Left colon (tissue), 2 donors: Measurements from ENCODE around the gene PXK. TPM values are rescaled to one million over a fixed set of nuclear protein-coding genes. Genes with fewer than 3 reads are reported as not detected.
"Not testable (repeated sequence)": the region's sequence is repeated elsewhere in the genome, so short reads cannot be mapped to it uniquely, and the experiment has no call there.

Experiments
- ATAC-seq: fragments of 200-7000 bp; cut with Tn5 transposase; one replicate; pipeline ENCODE4 v1.9.1; 2020; ENCODE audit warnings: mild to moderate bottlenecking, moderate library complexity
- DNase-seq, 2 donors: peaks; one replicate each; pipeline ENCODE4 v3.0.0-alpha.2; 2020
- intact Hi-C, 2 donors: fragments of 100-400 bp; cut with DNase I in 1 of 2; cut with micrococcal nuclease in 1 of 2; formaldehyde crosslinking; loops; one replicate each; pipeline versions ENCODE4 v1.11.2 to v1.14.0; 2022; cut with DNase I, micrococcal nuclease
- total RNA-seq, 2 donors: library from RNA; stranded (reverse); fragmentation: NEBNext Ultra II Directional; extraction: Animal tissue kit (Norgen Biotek cat#: 25700); gene quantifications; one replicate each; pipeline ENCODE4 v1.2.1, GENCODE V29; 2021
- donor health status: DM: no; HTN: no; CAD: no.
- donor health status: DM: yes; HTN: yes; CAD: no.

PXK gene
- total RNA-seq, 2 donors from 2014 or later = 10.2 to 12.6 TPM

DNA sequence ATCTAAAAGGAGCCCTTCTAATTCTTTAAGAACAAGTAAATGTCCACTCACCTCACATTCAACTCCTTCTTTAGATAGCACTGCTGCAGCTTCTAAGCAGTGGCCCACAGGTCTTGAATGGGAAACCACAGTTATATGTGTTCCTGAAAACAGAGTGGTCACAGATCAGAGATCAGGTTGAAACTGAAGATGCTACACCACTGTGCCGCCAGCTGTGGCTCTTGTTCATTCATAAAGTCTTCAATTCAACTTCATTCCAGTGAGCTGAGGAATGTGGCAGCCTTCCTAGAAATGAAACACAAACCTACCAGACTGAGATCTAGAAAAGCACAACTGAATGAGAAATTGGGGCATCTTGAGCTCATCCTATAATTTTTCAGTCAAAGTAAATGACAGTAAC lies 97.0 kb downstream of the PXK start:
- intact Hi-C loops = no loop called here
- ATAC-seq = no peak
- DNase-seq = no peak

DNA sequence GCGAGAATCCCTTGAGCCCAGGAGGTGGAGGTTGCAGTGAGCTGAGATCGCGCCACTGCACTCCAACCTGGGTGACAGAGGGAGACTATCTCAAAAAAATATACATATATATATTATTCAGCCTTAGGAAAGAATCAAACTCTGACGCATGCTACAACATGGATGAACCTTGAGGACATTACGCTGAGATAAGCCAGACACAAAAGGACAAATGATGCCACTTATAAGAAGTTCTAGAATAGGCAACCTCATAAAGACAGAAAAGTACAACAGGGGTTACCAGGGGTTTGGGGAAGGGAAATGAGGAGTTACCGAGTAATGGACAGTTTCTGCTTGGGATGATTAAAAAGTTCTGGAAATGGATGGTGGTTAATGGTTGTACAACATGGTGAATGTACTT lies 100.2 kb downstream of the PXK start:
- DNase-seq = no peak
- intact Hi-C loops = no loop called here
- ATAC-seq = no peak

DNA sequence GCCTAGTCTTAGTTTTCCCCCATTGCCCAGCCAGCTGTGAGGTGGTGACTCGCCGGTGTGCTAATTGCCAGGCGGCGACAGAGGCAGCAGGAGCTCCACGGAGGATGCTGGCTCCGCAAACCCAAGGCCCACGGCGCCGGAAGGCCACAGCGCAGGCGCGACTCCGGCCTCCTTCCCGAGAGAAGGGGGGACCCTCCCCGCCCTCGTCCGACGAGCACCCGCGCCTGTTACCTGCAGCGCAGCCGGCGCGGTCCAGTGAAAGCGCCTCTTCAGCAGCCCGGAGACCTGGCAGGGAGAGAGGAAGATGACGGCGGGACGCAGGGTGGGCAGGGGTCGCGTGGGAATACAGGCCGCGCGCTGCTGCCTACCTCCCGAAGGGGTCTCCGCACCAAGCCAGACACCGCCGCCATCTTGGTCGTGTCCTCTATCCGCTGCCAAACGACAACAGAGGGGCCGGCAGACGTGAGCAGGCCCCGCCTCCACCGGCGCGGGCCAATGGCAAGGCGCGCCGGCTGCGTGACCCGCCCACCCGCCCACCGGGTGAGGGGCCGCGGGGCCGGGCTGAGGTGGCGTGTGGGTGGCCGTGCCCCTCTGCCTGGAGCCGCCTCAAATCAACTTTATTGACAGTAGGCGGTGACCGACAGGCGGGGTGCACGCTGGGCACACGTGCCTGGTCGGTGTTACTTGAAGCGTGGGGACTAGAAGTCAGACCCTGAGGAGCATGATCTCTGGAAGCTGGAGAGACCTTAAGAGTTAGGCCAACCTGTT lies 100.9 kb downstream of the PXK start, which contains the start of gene PDHB:
Gene PDHB (minus strand): TSS at position 433 of the 768 bp plus-strand sequence. CDS start 23 bp downstream, at position 410.
- intact Hi-C loops = no loop called here
- ATAC-seq = peak; percentile 95

DNA sequence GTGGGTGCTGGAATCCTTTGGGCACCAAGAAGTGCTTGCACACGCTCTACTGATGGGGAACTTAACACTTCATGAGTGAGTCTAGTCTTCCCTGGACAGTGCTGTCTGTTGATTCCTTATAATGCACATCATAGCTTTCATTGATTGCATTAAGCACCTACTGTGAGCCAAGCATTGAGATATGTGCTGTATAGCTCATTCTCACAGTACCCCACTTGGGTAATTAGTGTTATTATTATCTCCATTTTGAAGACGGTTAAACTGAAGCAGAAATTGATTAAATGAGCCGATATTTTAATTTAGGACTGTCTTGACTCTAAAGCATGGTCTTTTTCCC lies 101.4 kb downstream of the PXK start:
- intact Hi-C loops = no loop called here
- ATAC-seq (no peak), DNase-seq (no peak)

More for the DNA sequence above, 100.9 kb downstream of the PXK start, which contains the start of gene PDHB:
- peak; percentile 91 to 92 for DNase-seq

DNA sequence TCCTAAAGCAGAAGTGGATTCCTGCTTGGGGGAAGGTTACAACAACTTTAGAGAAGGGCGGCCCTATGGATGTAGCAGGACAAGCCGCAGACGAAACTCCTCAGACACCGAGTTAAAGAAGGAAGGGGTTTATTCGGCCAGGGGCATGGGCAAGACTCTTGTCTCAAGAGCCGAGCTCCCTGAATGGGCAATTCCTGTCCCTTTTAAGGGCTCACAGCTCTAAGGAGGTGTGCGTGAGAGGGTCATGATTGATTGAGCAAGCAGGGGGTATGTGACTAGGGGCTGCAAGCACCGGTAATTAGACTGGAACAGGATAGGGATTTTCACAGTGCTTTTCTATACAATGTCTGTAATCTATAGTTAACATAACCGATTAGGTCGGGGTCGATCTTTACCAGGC lies 101.8 kb downstream of the PXK start:
- intact Hi-C loops = no loop called here
- no peak for ATAC-seq
- no peak for DNase-seq

DNA sequence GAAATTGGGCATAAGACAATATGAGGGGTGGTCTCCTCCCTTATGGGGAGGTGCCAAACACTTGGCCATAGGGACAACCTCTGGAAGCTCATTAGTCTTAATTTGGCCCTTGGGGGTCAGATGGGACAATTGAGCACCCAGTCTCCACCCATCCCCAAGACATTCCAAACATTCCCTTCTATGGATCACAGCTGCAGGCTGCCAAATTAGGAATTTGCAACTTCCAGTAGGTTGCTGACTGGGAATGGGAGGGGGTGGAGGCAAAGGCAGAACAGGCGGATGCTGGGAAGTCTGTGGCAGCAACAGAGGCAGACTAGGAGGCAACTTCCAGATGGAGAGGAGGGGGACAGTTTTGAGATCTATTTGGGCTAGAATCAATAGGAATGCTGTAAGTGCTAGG lies 102.3 kb downstream of the PXK start:
- intact Hi-C loops = no loop called here
- DNase-seq = no peak

DNA sequence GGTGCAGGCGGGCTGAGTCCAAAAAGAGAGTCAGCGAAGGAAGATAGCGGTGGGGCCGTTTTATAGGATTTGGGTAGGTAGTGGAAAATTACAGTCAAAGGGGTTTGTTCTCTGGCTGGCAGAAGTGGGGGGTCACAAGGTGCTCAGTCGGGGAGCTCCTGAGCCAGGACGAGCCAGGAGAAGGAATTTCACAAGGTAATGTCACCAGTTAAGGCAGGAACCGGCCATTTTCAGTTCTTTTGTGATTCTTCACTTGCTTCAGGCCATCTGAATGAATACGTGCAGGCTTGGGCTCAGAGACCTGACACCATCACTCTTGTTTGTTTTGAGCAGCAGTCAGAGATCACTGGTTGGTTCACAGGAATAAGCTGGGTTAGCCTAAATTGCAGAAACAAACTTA lies 104.6 kb downstream of the PXK start:
- DNase-seq, intact Hi-C loops, ATAC-seq: not testable (repeated sequence)

More for the DNA sequence above, 102.3 kb downstream of the PXK start:
- ATAC-seq = no peak

DNA sequence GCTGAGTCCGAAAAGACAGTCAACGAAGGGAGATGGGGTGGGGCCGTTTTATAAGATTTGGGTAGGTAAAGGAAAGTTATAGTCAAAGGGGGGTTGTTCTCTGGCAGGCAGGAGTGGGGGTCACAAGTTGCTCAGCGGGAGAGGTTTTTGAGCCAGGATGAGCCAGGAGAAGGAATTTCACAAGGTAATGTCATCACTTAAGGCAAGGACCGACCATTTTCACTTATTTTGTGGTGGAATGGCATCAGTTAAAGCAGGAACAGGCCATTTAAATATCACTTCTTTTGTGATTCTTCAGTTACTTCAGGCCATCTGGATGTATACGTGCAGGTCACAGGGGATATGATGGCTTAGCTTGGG lies 108.3 kb downstream of the PXK start:
- ATAC-seq, DNase-seq, intact Hi-C loops: not testable (repeated sequence)

DNA sequence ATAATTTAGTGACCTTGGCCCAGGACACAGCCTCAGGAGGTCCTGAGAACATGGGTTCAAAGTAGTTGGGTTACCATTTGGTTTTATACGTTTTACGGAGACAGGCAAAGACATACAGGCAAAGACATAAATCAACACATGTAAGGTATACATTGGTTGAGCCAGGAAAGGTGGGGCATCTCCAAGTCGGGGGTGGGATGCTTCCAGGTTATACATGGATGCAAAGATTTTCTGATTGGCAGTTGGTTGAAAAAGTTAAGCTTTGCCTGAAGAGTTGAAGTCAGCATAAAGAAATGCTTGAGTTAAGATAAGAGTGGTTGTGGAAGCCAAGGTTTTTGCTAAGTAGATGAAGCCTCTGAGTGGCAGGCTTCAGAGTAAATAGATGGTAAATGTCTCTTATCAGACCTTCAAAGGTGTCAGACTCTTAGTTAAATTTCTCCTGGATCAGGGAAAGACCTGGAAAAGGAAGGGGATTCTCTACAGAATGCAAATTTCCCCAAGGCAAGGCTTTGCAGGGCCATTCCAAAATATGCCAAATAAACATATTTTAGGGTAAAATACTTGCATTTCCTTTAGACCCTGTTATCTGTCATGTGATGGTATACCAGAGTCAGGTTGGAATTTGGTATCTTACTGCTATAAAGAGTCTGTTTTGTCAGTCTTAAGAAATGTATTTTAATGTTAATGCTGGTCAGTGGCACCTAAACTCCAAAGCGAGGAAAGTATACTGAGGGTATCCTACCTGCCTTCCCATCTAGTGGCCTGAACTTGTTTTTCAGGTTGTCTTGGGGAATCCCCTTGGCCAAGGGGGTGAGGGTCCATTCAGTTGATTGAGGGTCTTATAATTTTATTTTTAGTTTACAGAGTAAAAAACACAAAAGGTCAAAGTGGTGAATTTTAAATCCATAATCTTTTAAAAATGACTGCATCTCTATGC lies 109.1 kb downstream of the PXK start:
- ATAC-seq = no peak
- DNase-seq = no peak
- intact Hi-C loops = no loop called here

DNA sequence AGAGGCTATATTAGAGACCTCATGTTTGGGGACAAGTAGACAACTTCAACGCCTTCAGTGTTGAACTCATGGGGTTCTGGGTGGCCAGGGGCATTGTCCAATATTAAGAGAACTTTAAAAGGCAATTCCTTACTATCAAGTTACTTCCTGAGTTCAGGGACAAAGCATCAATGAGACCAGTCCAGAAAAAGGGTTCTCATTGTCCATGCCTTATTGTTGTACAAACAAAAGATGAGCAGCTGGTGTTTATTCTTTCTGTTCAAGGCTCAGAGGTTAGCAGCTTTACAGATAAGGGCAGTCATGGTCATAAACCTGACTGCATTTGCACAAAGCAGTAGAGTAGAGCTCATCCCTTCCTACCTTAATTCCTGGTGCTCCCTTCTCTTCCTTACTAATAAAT lies 119.5 kb downstream of the PXK start:
- peak; percentile 84 for ATAC-seq
- no peak for DNase-seq
- intact Hi-C loops = no loop called here

DNA sequence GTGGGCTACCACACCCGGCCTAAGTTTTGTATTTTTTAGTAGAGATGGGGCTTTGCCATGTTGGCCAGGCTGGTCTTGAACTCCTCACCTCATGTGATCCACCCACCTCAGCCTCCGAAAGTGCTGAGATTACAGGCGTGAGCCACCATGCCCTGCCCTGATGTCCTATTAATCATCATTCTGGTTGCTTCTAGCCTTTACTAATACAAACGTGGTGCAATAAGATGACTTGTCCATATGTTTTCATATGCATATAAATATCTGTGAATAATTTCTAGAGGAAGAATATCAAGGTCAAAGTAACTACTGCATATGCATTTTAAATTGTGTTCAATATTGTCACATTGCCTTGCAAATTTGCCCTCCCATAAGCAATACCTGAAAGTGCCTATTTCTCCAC lies 126.5 kb downstream of the PXK start:
- no peak for DNase-seq
- intact Hi-C loops = no loop called here
- no peak for ATAC-seq

DNA sequence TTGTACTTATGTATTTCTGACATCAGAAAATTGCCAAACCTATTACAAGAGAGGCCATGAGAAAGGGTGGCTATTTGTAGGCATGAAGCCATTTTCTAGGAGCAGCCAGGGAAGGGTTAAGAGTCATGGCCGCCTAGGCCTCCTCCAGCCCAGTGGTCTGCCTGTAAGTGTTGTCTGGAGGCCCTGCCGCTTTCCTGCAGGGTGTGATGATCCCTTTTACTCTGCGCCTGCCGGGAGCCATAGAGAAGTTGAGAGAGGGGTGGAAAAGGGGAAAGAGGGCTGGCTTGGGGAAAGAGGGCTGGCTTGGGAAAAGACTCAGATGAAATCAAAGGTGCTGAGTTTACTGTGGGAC lies 130.1 kb downstream of the PXK start:
- ATAC-seq (no peak), DNase-seq (no peak)
- intact Hi-C loops = no loop called here

DNA sequence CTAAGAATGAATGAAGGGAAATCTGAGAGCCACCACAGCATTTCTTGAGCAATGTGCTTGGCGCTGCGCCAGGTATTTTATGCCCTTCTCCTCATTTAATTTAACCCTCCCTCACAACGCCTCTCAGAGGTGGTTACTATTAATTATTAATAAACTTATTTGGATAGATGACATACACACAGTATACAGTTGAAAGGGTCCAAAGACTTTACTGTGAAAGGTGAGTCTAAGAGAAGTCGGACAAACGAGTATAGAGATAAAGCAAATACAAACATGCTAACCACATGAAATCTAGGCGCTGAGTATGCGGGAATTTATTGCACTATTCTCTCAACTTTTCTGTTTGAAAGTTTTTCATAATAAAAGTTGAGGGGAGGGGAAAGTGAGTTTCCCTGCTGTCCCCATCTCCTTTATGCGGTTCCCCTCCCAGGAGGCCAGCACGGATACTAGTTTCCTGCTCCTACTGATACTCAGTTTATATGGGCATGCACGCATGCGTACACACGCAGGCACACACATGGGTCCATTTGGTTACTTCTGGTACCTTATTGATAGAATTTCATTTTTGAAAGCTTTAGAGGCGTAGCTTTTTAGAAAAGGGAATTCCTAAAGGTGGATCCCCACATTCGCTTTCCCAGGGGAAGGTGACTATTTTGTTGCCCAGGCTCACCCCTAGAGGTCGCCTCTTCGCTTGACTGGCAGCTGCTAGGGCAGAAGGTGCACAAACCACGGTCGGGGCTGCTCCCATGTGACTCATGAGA lies 130.7 kb downstream of the PXK start:
- intact Hi-C loops = no loop called here
- ATAC-seq = peak; percentile 96
- DNase-seq = peak; percentile 72 to 78

DNA sequence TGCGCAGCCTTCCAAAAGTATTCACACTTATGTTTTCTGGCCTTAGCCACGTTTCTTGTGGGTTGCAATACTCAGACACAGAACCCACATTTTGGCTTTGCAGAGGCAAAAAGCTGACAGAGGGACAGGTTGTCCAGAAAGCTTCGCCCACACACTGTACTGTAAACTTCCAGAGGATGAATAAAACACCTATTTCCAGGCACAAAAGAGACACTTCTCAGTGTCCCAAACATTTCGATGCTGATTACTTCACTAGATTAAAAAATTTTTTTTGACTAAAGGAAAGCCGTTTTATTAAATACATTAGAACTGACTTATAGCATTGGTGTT lies 131.2 kb downstream of the PXK start:
- intact Hi-C loops = no loop called here
- ATAC-seq (no peak), DNase-seq (no peak)

DNA sequence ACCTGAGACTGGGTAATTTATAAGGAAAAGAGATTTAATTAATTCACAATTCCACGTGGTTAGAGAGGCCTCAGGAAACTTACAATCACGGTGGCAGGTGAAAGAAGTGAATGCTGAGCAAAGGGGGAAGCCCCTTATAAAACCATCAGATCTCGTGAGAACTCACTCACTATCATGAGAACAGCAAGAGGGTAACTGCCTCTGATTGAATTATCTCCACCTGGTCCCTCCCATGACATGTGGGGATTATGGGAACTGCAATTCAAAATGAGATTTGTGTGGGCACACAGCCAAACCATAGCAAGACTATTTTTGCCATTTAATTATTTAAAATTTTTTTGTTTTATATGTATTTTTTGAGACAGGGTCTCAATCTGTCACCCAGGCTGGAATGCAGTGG lies 132.2 kb downstream of the PXK start:
- no peak for DNase-seq
- intact Hi-C loops = no loop called here
- no peak for ATAC-seq

DNA sequence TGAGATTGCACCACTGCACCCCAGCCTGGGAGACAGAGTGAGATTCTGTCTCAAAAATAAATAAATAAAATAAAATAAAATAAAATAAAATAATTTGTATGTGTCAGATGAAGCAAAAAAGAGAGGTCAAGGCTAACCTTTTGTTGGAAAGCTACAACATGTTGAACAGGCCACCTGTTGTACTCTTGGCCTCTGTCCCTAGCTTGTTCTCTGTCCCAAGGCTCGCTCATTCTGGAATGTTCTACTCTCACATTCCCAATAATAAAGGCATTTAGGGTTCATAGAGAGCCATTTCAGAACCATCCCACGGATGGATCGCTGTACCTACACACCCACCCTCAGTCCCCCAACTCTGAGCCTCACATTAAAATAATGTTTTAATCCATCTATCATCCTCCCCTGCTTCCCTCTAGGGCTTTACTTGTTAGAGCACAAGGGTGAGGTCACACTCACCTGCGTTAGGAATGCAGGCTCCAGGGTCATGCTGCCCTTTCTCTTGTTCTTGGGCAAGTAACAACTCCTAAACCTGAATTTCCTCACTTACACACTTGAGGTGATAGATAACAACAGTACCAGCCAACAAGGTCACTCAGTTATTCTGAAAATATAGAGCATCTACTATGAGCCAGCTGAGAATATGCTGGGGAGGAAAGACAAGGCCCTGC lies 134.3 kb downstream of the PXK start:
- no peak for DNase-seq
- ATAC-seq = no peak
- intact Hi-C loops = no loop called here

DNA sequence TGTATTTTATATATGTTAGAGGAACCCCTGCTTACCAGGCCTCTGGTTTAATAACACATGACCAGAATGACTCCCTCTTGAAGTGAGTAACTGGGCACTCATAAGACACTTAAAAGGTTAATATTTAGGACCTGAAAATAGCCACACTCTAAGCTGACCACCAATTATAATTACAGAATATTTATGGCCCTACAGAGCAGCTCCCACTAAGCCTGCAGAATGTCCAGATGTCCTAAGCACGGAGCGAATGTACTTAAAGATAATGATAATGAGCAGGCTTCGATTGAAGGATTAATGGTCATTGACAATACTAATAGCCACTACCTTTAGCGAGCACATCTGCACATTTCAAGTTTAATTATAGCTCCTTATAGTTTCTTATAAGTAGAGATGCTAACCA lies 136.4 kb downstream of the PXK start:
- ATAC-seq (no peak), DNase-seq (no peak)
- intact Hi-C loops = no loop called here

DNA sequence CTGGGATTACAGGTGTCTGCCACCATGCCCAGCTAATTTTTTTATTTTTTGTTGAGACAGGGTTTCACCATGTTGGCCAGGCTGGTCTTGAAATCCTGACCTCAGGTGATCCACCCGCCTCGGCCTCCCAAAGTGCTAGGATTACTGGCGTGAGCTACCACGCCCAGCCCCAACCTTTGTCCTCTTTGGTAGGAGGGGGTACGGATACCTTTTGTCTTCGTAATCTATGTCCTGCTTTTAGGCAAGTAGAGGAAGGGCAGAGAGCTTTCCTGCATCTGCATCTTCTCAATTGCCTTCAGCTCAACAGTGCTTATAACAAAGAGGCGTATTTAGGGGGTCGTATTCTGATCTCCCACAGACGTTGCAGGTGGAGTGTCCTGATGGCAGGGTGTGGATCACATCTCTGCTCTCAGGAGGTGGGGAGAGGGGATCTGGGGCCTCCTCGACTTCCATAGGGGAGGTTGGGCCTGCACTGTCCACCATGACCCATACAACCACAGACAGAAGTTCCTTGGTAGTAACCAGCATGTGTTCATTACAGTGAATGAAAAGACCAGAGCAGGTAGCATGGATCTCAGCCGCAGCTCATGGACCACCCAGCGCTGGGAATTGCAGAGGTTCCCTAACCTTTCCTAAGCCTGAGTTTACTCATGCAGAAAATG lies 137.8 kb downstream of the PXK start:
- peak; percentile 18 for ATAC-seq
- intact Hi-C loops = no loop called here
- peak in 1 of 2 donors; percentile 24 for DNase-seq
